ENCODE results near the gene MUCL1. TPM values are rescaled to one million over a fixed set of nuclear protein-coding genes. Genes with fewer than 3 reads are reported as not detected.

Gene MUCL1
- total RNA-seq (ENCODE audit: low replicate concordance), result not detected in 2 replicates

GRCh38 chr12:54853933-54854538 is at the start of gene MUCL1:
MUCL1 (plus strand) TSS chr12:54854516; CDS start chr12:54854583, 67 bp downstream.
- H3K4me3 Mint-ChIP-seq, result no peak within 1 kb of the TSS
- Histone ChIP-seq H3K4me2 (no peak within 1 kb of the TSS), H3K9me3 (ENCODE audit: low read depth) (no peaks in the 10 kb centered on the region), H3K27ac (no peak within 1 kb of the TSS), H3K9ac (no peak within 1 kb of the TSS), H3F3A (ENCODE audit: low read depth) (no peaks in the 10 kb centered on the region), H3K79me2 (ENCODE audit: low read depth) (no peaks in the 10 kb centered on the region), H4K20me1 (ENCODE audit: low read depth) (no peaks in the 10 kb centered on the region), H3K4me1 (no peaks in the 10 kb centered on the region), H3K36me3 (no peaks in the 10 kb centered on the region), H2AFZ (replicated peaks) (no peak within 1 kb of the TSS), H3K27me3 (peaks cover 14% of the 10 kb centered on the region), H3K4me3 (no peak within 1 kb of the TSS)
- peaks cover 3% of the 10 kb centered on the region for H3K9me3 Mint-ChIP-seq
- no peaks in the 10 kb centered on the region for H3K4me1 Mint-ChIP-seq
- no peak for TF ChIP-seq EZH2 (IDR thresholded peaks at IDR 0.05)
- TF ChIP-seq CTCF (IDR thresholded peaks at IDR 0.05), result peak; percentile 84
- H3K27ac Mint-ChIP-seq, result no peak within 1 kb of the TSS
- H3K36me3 Mint-ChIP-seq, result no peaks in the 10 kb centered on the region
- peak; percentile 76 for DNase-seq (ENCODE audit: low spot score)
- H3K27me3 Mint-ChIP-seq (ENCODE audit: insufficient read depth, low read depth), result no peaks in the 10 kb centered on the region

- peaks cover 2% of the 10 kb centered on the region for H3K27me3 Mint-ChIP-seq (ENCODE audit: insufficient read depth, low read depth)
- no peaks in the 10 kb centered on the region for H3F3A ChIP-seq (ENCODE audit: low read depth)
- no peak overlapping the region for H3K4me2 ChIP-seq
- H4K20me1 ChIP-seq (ENCODE audit: low read depth), result no peaks in the 10 kb centered on the region
- H3K36me3 Mint-ChIP-seq, result no peaks in the 10 kb centered on the region
- no peaks in the 10 kb centered on the region for H3K4me1 Mint-ChIP-seq
- no peaks in the 10 kb centered on the region for H3K27me3 ChIP-seq
- H3K36me3 ChIP-seq, result no peaks in the 10 kb centered on the region
- no peak for TF ChIP-seq CTCF (IDR thresholded peaks at IDR 0.05)
- TF ChIP-seq EZH2 (IDR thresholded peaks at IDR 0.05), result no peak
- no peak for TF ChIP-seq EZH2phosphoT487 (IDR thresholded peaks at IDR 0.05)
- no peak overlapping the region for H2AFZ ChIP-seq (replicated peaks)
- no peak overlapping the region for H3K4me3 Mint-ChIP-seq
- DNase-seq (ENCODE audit: low spot score), result no peak
- H3K9ac ChIP-seq, result no peak overlapping the region
- no peak overlapping the region for H3K4me3 ChIP-seq
- no peaks in the 10 kb centered on the region for H3K9me3 ChIP-seq (ENCODE audit: low read depth)
- H3K27ac Mint-ChIP-seq, result no peak overlapping the region
- H3K4me1 ChIP-seq, result no peaks in the 10 kb centered on the region
- H3K27ac ChIP-seq, result no peak overlapping the region
- peaks cover 21% of the 10 kb centered on the region for H3K9me3 Mint-ChIP-seq
- no peaks in the 10 kb centered on the region for H3K79me2 ChIP-seq (ENCODE audit: low read depth)
Observed at GRCh38 chr12:54821676-54822075, 32.6 kb upstream of the MUCL1 start.

GRCh38 chr12:54824402-54824801 is 29.9 kb upstream of the MUCL1 start:
- H3K36me3 ChIP-seq, result no peaks in the 10 kb centered on the region
- no peak overlapping the region for H3K4me2 ChIP-seq
- Mint-ChIP-seq H3K36me3 (no peaks in the 10 kb centered on the region), H3K27ac (no peak overlapping the region), H3K27me3 (ENCODE audit: insufficient read depth, low read depth) (peaks cover 2% of the 10 kb centered on the region), H3K4me1 (no peaks in the 10 kb centered on the region), H3K9me3 (peaks cover 12% of the 10 kb centered on the region), H3K4me3 (no peak overlapping the region)
- H3F3A ChIP-seq (ENCODE audit: low read depth), result no peaks in the 10 kb centered on the region
- H3K27ac ChIP-seq, result no peak overlapping the region
- H3K79me2 ChIP-seq (ENCODE audit: low read depth), result no peaks in the 10 kb centered on the region
- no peaks in the 10 kb centered on the region for H4K20me1 ChIP-seq (ENCODE audit: low read depth)
- H3K9ac ChIP-seq, result no peak overlapping the region
- H3K4me3 ChIP-seq, result no peak overlapping the region
- no peak overlapping the region for H2AFZ ChIP-seq (replicated peaks)
- H3K9me3 ChIP-seq (ENCODE audit: low read depth), result no peaks in the 10 kb centered on the region
- no peaks in the 10 kb centered on the region for H3K27me3 ChIP-seq
- H3K4me1 ChIP-seq, result no peaks in the 10 kb centered on the region
- DNase-seq (ENCODE audit: low spot score), result no peak
- TF ChIP-seq CTCF (IDR thresholded peaks at IDR 0.05) (peak; percentile 46), EZH2phosphoT487 (IDR thresholded peaks at IDR 0.05) (no peak), EZH2 (IDR thresholded peaks at IDR 0.05) (no peak)

All from neural progenitor cell (in vitro differentiated cells).